ENCODE results near the gene AHCYL1.

GRCh38 chr1:109950509-109950908, 34.1 kb upstream of the AHCYL1 start:
- no peak for TF ChIP-seq POLR2A (IDR thresholded peaks at IDR 0.05)
- TF ChIP-seq CTCF (IDR thresholded peaks at IDR 0.05): no peak
